Trophoblast cell (in vitro differentiated cells and primary cell): ENCODE measurements around the gene CRIP1.

Experiments
- DNase-seq, 2 donors: peaks; one replicate each; pipeline ENCODE4 v3.0.0-alpha.2; 2016
- H2AFZ ChIP-seq: 2 replicates; pipeline ENCODE4 v1.6.1; 2013; ENCODE audit warnings: low read length, moderate library complexity, mild to moderate bottlenecking; ENCODE audit not compliant: insufficient read depth, poor library complexity
- H2AK5ac ChIP-seq: 2 replicates; pipeline ENCODE4 v1.6.1; 2013; ENCODE audit warnings: mild to moderate bottlenecking, low read length
- H2BK120ac ChIP-seq: 2 replicates; pipeline ENCODE4 v1.6.1; 2013; ENCODE audit warnings: low read length, mild to moderate bottlenecking, moderate library complexity; ENCODE audit not compliant: insufficient read depth, poor library complexity
- H2BK12ac ChIP-seq: 2 replicates; pipeline ENCODE4 v1.6.1; 2013; ENCODE audit warnings: mild to moderate bottlenecking, low read length, moderate library complexity
- H2BK5ac ChIP-seq: 2 replicates; pipeline ENCODE4 v1.6.1; 2013; ENCODE audit warnings: low read length, low read depth, moderate library complexity, mild to moderate bottlenecking; ENCODE audit not compliant: poor library complexity
- H3K14ac ChIP-seq: 2 replicates; pipeline ENCODE4 v1.6.1; 2013; ENCODE audit warnings: mild to moderate bottlenecking, low read length
- H3K18ac ChIP-seq: 2 replicates; pipeline ENCODE4 v1.6.1; 2013; ENCODE audit warnings: mild to moderate bottlenecking, low read length
- H3K23ac ChIP-seq: 2 replicates; pipeline ENCODE4 v1.6.1; 2013; ENCODE audit warnings: low read length
- H3K27ac ChIP-seq: 2 replicates; pipeline ENCODE4 v1.5.1; 2013; ENCODE audit warnings: low read depth, mild to moderate bottlenecking, inconsistent platforms, low read length, moderate library complexity
- H3K27me3 ChIP-seq: 2 replicates; pipeline ENCODE4 v1.6.1; 2013; ENCODE audit warnings: inconsistent platforms, mild to moderate bottlenecking, low read length, moderate library complexity; ENCODE audit not compliant: insufficient read depth
- H3K36me3 ChIP-seq, 2 experiments: 1 replicate in 1 of 2; 2 replicates in 1 of 2; pipeline ENCODE4 v1.6.1; 2013; ENCODE audit warnings: low read length in 2 of 2, mild to moderate bottlenecking in 2 of 2, moderate library complexity in 1 of 2; ENCODE audit not compliant: insufficient read depth in 2 of 2, control insufficient read depth in 1 of 2
- H3K4ac ChIP-seq: 2 replicates; pipeline ENCODE4 v1.6.1; 2013; ENCODE audit warnings: low read depth, mild to moderate bottlenecking, low read length, moderate library complexity
- H3K4me1 ChIP-seq, 2 experiments: 1 replicate in 1 of 2; 2 replicates in 1 of 2; pipeline ENCODE4 v1.6.1; 2013; ENCODE audit warnings: low read length in 2 of 2, mild to moderate bottlenecking in 2 of 2, moderate library complexity in 1 of 2; ENCODE audit not compliant: insufficient read depth in 2 of 2, control insufficient read depth in 1 of 2
- H3K4me2 ChIP-seq: 2 replicates; pipeline ENCODE4 v1.6.1; 2013; ENCODE audit warnings: inconsistent platforms, mild to moderate bottlenecking, low read length, moderate library complexity
- H3K4me3 ChIP-seq: 2 replicates; pipeline ENCODE4 v1.5.1; 2013; ENCODE audit warnings: mild to moderate bottlenecking, low read depth, low read length, inconsistent platforms
- H3K79me1 ChIP-seq: one replicate; pipeline ENCODE4 v1.6.1; 2013; ENCODE audit warnings: low read length
- H3K79me2 ChIP-seq: 2 replicates; pipeline ENCODE4 v1.6.1; 2013; ENCODE audit warnings: low read length, mild to moderate bottlenecking; ENCODE audit not compliant: control insufficient read depth, insufficient read depth, poor library complexity
- H3K9ac ChIP-seq: 2 replicates; pipeline ENCODE4 v1.6.1; 2013; ENCODE audit warnings: mild to moderate bottlenecking, low read length
- H3K9me3 ChIP-seq: 2 replicates; pipeline ENCODE4 v1.6.1; 2013; ENCODE audit warnings: low read depth, mild to moderate bottlenecking, control low read depth, inconsistent platforms, low read length; ENCODE audit not compliant: insufficient read depth
- H4K12ac ChIP-seq: 2 replicates; pipeline ENCODE4 v1.6.1; 2013; ENCODE audit warnings: low read depth, mild to moderate bottlenecking, low read length, moderate library complexity
- H4K8ac ChIP-seq: 2 replicates; pipeline ENCODE4 v1.6.1; 2013; ENCODE audit warnings: low read depth, mild to moderate bottlenecking, low read length, moderate library complexity
- H4K91ac ChIP-seq: one replicate; pipeline ENCODE4 v1.6.1; 2013; ENCODE audit warnings: low read depth, mild to moderate bottlenecking, low read length, moderate library complexity
- WGBS: extraction: QIAGEN DNeasy Blood & Tissue Kit; methylation state at CpG from one replicate; pipeline ENCODE4 v1.1.7; 2013; ENCODE audit warnings: missing lambda C conversion rate; ENCODE audit not compliant: insufficient read length, insufficient coverage; ENCODE audit errors: extremely low coverage; 5-methylcytosine and 5-hydroxymethylcytosine counted together

Gene CRIP1

GRCh38 chr14:105464501-105464900 is 22.2 kb upstream of the CRIP1 start:
- no peak overlapping the region for H2AFZ ChIP-seq
- no peak overlapping the region for H3K14ac ChIP-seq
- no peak overlapping the region for H3K18ac ChIP-seq
- H3K4ac ChIP-seq: no peak overlapping the region
- no CpG with 5 or more reads among the region's 33 CpGs for WGBS
- H4K91ac ChIP-seq: no peak overlapping the region
- H3K79me1 ChIP-seq: no peaks in the 10 kb centered on the region
- no peaks in the 10 kb centered on the region for H3K27me3 ChIP-seq
- peaks cover 0 to 4% of the 10 kb centered on the region in 2 experiments for H3K4me1 ChIP-seq
- no peak overlapping the region for H3K4me2 ChIP-seq
- H3K36me3 ChIP-seq: peaks cover 88 to 90% of the 10 kb centered on the region in 2 experiments
- H4K8ac ChIP-seq: no peak overlapping the region
- peaks cover 3% of the 10 kb centered on the region for H3K9me3 ChIP-seq
- no peak overlapping the region for H2BK12ac ChIP-seq
- no peak overlapping the region for H3K4me3 ChIP-seq
- no peak overlapping the region for H2AK5ac ChIP-seq
- no peak overlapping the region for H4K12ac ChIP-seq
- no peak overlapping the region for H3K27ac ChIP-seq
- H2BK120ac ChIP-seq: no peak overlapping the region
- no peak for DNase-seq
- no peak overlapping the region for H3K9ac ChIP-seq
- H2BK5ac ChIP-seq: no peak overlapping the region
- H3K23ac ChIP-seq: no peak overlapping the region
- H3K79me2 ChIP-seq: no peaks in the 10 kb centered on the region

- no peak overlapping the region for H3K14ac ChIP-seq
- H3K9ac ChIP-seq: no peak overlapping the region
- peaks cover 3% of the 10 kb centered on the region for H3K9me3 ChIP-seq
- no peak overlapping the region for H3K4ac ChIP-seq
- H2AK5ac ChIP-seq: no peak overlapping the region
- H3K36me3 ChIP-seq: peaks cover 89 to 93% of the 10 kb centered on the region in 2 experiments
- no peak overlapping the region for H4K8ac ChIP-seq
- no CpG with 5 or more reads among the region's 20 CpGs for WGBS
- DNase-seq: peak; percentile 46 to 62
- no peak overlapping the region for H4K12ac ChIP-seq
- H2BK120ac ChIP-seq: no peak overlapping the region
- H4K91ac ChIP-seq: peak overlapping the region; percentile 3
- H3K79me2 ChIP-seq: no peaks in the 10 kb centered on the region
- no peak overlapping the region for H3K23ac ChIP-seq
- peaks cover 0 to 4% of the 10 kb centered on the region in 2 experiments for H3K4me1 ChIP-seq
- H3K18ac ChIP-seq: no peak overlapping the region
- H3K4me2 ChIP-seq: no peak overlapping the region
- H3K27ac ChIP-seq: no peak overlapping the region
- no peak overlapping the region for H2BK12ac ChIP-seq
- H2AFZ ChIP-seq: no peak overlapping the region
- no peaks in the 10 kb centered on the region for H3K27me3 ChIP-seq
- H2BK5ac ChIP-seq: no peak overlapping the region
- H3K79me1 ChIP-seq: no peaks in the 10 kb centered on the region
- H3K4me3 ChIP-seq: no peak overlapping the region
Measured at GRCh38 chr14:105465209-105466031, 21.3 kb upstream of the CRIP1 start.

GRCh38 chr14:105466531-105467248 is 20.0 kb upstream of the CRIP1 start:
- Histone ChIP-seq H3K14ac (no peak overlapping the region), H3K4ac (no peak overlapping the region), H2BK5ac (no peak overlapping the region), H2AFZ (no peak overlapping the region), H3K27ac (no peak overlapping the region), H3K27me3 (no peaks in the 10 kb centered on the region), H3K4me1 (peaks cover 0 to 4% of the 10 kb centered on the region in 2 experiments), H3K9me3 (peaks cover 3% of the 10 kb centered on the region), H4K91ac (peak overlapping the region; percentile 31), H3K4me3 (no peak overlapping the region), H3K36me3 (peaks cover 80 to 84% of the 10 kb centered on the region in 2 experiments), H3K9ac (no peak overlapping the region), H4K12ac (no peak overlapping the region), H3K18ac (no peak overlapping the region), H3K79me2 (no peaks in the 10 kb centered on the region), H3K79me1 (peaks cover 3% of the 10 kb centered on the region), H2BK12ac (no peak overlapping the region), H3K23ac (no peak overlapping the region), H2AK5ac (no peak overlapping the region), H4K8ac (no peak overlapping the region), H2BK120ac (no peak overlapping the region), H3K4me2 (no peak overlapping the region)
- no CpG with 5 or more reads among the region's 53 CpGs for WGBS
- DNase-seq: no peak

- no peak overlapping the region for H3K4me2 ChIP-seq
- WGBS: no CpG with 5 or more reads among the region's 20 CpGs
Measured at GRCh38 chr14:105467249-105467941, 19.3 kb upstream of the CRIP1 start.

More at GRCh38 chr14:105467249-105467941, 19.3 kb upstream of the CRIP1 start:
- Histone ChIP-seq H3K9ac (no peak overlapping the region), H3K4ac (no peak overlapping the region), H2AFZ (no peak overlapping the region), H2BK5ac (no peak overlapping the region), H3K14ac (no peak overlapping the region), H2BK120ac (no peak overlapping the region), H2BK12ac (no peak overlapping the region), H4K91ac (peak overlapping the region; percentile 22), H3K4me1 (peaks cover 0 to 4% of the 10 kb centered on the region in 2 experiments), H2AK5ac (no peak overlapping the region), H4K12ac (no peak overlapping the region), H3K23ac (no peak overlapping the region), H3K27ac (no peak overlapping the region), H3K4me3 (no peak overlapping the region), H3K9me3 (peaks cover 3% of the 10 kb centered on the region), H3K27me3 (no peaks in the 10 kb centered on the region), H3K79me2 (no peaks in the 10 kb centered on the region), H4K8ac (no peak overlapping the region), H3K79me1 (peaks cover 3% of the 10 kb centered on the region), H3K18ac (no peak overlapping the region), H3K36me3 (peaks cover 76 to 79% of the 10 kb centered on the region in 2 experiments)
- DNase-seq: peak; percentile 89 to 96
